SKM-1 (cell line): ENCODE measurements around the gene PAX6.

Experiments
- DNase-seq: peaks from one replicate; lab custom pipeline; 2025; ENCODE audit not compliant: unreplicated experiment; lab: John Stamatoyannopoulos, UW

Gene PAX6

DNA sequence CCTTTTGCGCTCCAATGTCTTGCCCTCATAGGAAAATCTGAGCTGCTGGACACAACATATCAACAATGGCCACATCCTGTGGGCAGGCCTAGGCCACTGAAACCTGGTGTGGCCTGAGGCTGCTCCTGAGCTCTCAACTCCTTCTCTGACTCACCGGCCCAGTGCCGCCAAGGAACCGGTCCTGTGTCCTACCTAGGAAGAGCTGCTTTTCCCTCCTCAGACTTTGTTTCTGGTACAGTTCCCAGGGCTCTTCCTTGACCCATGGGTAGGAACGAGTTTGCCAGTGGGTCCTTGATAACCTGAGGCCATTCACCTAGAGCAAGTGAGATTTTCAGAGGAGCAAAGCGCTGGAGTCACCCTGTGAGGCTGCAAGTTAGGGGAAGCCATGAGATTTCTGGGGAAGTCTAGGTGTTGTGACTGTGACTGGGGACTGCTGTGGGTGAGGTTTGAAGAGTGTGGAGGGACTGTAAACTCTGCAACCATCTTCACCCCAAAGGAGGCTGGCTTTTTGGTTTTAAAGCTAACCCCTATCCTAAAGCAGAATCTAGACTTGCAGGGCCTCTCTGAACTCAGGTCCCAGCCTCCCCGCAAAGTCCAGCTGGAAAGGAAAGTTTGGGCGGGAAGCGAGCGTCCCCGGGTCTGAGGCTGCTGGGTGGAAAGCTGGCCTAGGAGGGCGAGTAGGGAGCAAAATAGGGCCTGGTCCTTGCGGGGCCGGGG, 12.0 kb upstream of the PAX6 start:
- DNase-seq = no peak

DNA sequence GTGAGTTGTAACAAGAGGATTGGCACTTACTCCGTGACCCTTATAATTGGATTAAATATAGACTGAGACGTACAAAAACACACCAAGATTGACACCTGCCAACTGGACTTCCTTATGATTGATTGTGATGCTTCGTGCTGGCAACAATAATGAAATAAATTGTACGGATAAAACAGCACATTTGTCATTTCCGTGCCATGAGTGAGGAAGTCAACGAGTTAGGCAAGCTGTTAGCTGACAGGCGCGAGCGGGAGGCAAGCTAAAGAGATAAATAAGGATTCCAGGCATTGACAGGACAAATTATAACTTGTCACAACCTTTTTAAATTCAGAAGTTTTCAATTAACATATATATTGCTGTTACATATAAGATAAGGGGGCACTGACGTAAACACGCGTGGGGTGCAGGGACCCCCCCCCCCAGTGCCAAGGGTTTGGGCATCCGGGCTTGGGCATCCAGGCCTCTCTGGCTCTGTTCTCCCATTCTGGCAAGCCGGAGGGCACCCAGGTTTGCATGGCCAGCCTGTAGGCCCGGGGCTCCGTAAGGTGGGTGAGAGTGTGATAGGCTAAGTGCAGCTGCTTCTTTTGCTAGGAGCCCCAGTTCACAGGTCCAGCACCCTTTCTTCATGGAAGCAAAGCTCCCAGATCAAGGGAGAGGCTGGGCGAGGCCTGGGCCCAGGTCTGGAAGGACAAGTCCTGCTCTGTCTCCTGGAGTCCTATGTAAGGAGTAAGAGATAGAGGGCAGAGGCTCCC, 11.2 kb upstream of the PAX6 start:
- no peak for DNase-seq

DNA sequence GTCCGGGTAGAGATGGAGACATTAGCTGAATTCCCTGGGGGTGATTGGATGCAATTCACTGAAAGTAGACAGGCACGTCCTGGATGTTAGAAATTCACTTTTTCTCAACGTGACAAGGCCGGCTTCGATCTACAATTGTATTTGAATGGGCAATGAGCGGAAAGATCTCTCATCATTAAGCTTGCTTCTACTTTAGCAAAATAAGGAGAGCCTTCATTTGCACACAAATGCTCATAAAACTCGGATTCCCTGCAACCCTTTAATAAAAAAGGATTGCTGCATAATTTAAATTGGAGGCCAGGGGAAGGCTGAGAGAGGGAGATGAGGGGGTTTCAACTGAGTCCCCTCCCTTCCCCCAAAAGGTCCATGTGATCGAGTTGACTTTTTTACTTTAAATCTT, 10.6 kb upstream of the PAX6 start:
- no peak for DNase-seq

DNA sequence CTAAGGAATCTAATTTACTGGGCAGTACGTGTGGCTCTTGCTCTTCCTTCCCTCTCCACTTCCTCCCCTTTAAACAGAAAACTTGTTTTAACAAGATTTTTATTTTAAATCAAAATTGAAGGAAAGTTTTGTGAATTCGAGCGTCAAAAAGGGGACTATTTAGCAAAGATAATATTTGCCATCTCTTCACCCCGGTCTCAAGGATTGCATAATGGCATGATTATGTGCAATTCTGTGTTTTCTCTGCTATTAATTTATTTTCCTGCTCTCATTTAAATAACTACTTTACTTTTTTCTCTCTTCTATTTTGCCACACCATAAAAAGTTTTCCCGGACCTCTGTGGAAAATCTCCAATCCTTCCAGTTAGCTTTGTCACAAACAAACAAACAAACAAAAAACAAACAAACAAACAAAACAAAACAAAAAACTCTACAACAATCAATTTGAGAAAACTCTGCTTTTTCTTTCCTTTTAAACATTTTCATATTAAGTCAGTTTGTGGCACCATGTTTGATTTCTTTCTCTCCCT, 10.2 kb upstream of the PAX6 start:
- DNase-seq = no peak

DNA sequence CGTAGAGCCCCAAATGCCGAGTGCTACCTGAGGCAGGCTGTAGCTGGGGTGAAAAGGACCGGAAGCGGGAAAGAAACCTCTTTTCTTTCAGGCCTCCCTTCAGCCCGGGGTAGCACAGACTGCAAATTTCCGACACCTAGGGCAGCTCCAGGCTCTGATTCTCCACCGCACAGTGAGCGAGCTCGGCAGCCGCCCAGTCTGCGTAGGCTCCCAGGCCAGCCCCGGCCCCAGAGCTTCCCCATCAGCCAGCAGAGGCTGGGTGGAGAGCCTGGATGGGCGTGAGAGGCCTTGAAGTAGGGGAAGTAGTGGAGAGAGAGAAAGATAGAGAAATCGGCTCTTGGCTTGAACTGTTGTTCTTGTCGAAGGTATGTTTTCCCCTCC, 9.3 kb upstream of the PAX6 start:
- DNase-seq = no peak

DNA sequence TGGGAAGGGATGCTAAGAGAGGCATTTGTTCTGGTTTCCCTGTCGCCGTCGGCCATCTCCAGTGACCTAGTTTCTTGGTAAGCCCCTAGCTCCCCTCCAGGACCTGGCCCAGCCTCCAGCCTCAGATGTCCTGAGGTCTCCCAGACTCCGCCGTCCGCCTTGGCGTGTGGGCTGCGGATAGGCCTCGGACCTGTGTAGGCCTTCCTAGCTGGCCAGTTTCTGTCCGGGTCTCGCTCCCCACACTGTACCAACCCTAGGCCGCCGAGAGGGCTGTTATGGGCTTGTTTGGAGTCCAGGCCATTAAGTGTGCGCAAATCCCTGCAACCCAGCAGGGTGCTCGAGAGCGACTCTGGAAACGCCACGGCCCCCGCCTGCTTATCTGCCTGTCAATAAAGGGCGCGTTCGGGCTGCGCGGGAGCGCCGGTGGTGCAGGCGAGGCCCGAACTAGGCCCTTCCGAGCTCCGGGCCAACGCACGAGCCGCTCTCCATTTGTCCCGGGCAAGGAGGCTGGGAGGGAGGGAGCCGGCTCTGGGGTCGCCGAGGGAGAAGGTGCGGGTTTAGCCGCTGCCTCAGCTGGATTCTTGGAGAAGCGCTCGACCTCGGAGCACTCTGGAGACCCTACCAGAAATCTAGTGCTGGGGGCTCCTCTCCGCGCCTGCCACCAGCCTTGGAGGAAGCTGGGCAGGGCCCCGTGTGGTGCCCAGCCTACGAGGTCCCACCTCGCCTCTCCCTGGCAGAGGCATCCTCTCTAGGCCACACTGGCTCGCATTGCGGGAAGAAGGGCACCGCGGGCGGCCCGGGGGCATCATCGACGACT, 8.7 kb upstream of the PAX6 start:
- no peak for DNase-seq

DNA sequence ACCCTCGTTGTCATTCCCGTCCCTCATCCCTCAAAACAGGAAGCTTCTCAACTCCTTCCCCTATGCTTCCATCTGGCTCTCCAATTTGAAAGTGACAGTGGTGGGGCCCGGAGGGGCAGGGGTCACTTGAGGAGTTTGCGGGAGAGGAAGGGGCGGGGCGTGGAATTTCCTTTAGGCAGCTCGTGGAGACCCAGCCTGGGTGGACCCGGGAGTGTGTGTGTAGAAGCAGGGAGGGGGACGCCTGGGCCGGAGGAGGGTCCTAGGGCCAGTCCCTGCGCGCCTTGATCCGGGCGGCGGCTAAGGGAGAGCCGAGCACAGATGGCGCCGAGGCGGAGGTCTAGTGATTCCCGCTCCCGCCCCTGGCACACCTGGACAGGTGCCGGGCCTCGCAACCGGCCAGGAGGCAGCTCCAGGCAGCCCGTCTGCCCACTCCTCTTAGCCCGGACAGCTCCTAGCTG, 7.8 kb upstream of the PAX6 start:
- no peak for DNase-seq

DNA sequence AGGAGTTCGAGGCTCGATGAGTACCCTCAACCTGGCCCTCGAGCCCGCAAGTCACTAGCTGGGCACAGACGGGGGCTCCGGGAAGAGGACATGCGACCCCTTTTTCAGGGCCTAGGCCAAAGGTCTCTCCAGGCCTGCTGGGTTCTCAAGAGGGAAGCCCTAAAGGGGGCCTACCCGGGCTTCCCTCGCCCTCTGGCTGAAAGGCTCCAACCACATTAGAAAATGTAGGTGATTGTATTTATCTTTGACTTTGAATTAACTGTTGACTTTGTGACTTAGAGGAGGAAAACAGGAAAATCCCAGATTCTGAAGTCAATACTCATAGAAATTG, 7.3 kb upstream of the PAX6 start:
- no peak for DNase-seq

DNA sequence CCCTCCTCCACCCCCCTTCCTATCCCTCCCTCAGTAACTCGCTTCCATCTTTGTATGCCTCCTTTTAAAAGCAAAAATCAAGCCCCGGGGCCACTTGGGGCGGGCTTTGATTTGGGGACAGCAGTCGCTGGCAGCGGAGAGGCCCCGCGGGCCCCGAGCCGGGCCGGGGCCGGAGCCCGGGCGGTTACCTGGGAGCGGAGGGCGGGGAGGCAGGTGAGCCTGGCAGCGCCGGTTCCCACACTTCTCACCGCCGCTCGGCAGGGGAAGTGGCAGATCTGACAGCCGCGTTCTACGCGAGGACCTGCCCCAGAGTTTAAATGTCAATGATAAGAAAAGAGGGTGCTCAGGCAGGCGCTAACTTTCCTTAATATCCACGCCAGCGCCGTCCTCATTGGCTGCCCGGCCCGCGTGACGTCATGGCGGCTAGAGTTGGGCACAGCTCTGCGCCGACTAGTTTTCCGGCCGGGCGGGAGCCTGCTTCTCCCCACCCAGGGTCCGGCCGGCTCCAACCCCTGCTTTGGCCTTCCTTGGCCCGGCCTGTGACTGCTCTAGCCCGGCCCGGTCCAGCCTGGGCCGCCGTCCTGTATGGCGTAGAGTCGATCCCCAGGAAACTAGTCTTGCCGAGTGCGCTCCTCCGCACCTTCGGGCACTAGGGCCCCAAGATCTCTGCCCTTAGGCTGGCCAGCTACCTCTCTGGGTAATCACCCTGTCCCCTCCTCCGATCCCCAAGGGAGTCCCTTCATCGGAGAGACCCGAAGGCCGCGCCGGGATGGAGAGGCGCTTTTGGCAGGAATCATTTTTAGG, 6.7 kb upstream of the PAX6 start:
- no peak for DNase-seq

DNA sequence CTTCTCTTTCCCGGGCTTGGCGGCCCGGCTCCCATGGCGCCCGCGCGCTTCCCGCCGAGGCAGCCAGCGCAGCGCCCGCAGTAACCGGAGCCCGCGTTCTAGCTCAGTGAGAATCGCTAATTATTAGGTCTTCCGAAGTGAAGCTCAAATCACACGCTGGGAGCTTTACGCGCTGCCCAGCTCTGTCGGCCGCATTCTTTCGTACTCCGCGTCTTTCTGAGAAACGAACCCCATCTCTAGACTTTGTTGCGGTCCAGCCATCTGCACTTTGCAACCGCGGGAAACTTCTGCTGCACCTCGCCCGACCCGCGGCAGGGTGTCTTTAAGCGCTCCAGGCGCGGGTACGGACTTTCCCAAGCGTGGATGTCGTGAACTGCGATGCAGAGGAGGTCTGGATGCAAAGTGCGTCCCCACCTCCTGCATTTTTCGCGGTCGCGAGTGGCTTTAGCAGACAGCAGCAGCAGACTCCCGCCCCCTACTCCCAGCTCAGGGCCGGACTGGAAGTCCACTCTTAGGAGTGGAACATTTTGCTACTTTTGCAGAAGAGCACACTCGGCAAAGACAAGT, 6.0 kb upstream of the PAX6 start:
- DNase-seq = no peak

DNA sequence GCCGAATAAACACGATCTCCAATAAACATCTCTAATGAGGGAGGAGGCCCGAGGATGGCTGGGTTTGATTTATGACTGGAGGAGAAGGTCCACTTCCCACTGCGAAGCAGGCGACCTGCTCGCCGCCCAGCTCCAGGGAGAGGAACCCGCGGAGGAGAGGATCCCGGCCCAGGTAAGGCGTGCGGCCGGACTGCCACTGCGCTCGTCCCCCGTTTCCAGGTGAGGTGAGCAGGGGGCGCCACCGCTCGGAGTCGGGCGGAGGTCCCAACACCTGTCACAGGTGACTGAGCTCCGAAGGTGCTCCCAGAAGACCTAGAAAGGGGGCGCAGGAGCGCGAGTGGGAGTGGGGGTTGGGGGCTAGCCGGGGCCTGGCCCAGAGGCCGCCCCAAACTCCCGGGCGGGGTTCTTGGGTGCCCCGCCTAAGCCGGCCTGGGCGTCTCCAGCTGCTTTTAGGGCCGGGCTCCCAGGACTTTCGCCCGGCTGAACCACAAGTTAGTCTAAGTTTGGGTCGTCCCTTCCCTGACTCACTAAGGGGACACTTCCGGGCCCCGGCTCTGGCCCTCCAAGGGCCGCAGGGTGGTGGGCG, 5.4 kb upstream of the PAX6 start:
- DNase-seq = no peak

DNA sequence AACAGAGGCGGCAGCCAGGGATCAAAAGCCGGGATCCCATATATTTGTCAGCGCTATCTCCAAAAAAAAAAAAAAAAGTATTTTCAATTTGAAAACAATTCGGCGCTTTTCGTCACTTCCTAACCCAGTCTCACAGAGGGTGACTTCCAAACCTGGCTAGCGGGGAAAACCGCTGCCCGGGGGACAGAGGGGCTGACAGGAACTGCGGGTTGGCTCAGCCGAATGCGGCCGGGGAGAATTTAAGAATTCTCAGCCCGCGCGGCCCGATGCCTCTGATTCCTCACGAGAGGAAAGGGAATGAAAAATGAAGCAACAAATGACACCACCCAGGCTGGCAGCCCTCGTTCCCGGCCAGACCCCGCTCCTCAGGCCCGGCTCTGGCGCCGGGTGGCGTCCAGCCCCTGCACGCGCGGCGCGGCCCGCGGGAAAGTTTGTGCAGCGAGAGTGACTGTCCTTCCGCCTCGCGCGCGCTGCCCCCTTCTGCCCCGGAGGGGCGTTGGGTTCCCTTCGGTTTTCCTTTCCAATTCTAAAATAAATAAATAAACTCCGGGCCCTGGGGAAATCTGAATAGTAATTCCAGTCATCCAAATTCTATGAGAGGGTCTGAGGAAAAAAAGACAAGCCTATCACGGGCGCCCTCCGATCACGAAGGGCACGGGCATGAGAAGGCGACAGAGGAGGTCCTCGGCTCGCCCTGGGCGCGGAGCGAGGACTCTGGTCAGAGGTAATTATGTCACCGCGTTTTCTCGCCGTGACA, 4.8 kb upstream of the PAX6 start:
- no peak for DNase-seq

DNA sequence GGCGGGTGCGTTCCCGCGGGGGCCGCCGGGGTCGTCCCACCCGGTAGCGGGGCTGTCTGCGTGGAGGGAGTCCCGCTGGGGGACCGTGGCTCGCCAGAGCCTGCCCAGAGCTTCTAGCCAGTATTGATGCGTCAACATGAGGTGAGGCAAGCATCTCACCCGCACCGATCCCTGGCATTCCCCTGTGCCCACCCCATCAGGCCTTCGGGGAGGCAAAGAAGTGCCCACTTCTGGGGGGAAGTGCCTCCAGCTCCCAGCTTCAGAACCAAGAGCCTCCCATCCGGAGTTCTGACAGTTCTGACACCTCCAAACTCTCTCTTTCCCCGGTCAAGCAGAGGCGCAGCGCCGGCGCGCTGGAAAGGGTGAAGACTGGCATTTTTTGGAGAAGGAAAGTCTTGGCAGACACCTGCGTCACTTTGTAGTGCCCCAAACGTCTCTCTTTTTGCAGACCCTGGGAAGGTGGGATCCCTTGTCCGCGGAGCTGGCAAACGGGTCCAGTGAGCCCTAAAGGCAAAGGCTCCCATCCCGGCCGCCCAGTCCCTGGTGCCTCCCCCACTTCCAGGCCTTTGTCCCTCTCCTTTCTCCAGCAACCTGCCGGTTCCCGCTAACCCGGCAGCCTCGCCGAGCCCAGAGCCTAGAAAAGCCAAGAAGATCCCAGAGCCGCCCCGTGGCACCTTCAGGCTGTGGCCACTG, 3.2 kb upstream of the PAX6 start:
- no peak for DNase-seq

DNA sequence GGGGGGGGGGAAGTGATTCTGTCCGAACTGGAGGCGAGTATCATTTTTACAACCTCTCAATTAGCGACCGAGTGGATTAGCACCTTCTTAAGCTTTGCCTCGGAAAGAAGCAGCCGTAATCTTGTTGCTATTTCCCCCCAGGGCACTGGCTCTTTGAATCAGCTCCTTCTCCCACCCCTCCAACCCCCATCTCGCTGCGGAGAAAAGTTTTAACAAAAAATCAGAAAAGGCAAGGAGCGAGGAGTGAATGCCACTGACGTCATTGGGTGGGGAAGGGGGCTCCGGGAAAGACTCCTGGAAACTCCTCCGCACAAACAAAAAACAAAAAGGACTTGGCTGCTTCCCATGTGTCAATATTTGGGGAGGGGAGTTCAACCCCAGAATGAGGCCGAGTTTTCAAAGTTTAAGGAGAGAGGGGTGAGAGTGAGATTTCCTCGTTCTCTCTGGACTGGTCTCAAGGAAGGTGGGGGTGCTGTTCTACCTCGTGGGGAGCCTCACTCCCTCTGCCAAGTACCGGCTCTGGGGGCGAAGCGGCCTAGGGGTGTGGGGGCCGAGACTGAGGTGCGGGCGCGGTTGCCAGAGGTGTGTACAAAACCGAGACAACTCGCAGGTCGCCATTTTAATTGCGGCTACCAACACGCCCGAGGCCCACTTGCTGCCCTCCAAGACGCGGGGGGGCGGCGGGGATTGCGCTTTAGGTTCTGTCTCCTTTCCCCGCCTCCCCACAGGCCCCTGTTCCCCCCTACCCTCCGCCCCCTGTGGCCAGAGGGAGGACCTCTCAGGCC, 2.5 kb upstream of the PAX6 start:
- DNase-seq = no peak

DNA sequence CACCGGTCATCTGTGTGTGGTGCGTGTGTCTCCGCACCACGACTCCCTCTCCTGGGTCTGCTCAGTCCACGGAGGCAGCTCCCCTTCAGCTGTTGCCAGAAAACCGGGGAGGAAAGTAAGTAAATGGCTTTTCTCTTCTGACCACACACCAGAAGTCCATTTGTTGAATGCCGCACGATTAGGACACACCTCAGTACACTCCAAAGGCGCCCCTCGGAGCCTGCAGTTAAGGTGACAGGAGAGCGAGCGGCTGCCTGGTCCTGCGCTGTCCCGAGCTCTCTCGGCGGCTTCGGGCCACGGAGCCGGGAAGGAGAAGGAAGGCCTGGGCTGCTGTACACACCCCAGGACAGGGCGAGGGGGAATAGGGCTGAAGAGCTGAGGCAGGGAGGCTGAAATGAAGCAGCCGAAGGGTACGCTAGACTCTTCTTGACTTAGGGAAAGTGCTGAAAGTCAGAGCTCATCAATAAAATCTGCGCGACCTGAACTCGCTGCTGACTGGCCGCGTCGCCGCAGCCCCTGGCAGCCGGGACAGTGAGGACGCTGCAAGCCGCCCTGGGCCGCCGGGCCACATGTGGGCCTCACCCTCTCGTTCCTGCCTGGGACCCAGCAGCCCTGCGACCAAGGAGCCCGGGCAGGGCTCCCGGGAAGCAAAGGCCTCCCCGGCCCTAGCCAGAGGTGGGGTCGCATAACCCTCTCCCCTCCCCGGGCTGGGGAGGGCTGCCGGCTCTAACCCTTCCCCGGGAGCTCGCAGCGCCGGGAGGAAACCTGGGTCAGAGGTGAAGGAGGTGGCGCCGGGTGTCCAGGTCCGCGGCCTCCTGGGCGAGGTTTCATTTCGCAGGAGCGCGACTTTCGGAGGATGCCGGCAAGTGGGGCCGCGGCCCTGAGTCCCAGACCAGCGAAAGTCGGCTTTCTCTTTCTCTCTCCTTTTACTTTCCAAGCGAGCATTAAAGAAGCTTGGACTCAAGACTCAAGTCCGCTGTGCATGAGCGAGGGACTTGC, 1.6 kb upstream of the PAX6 start:
- no peak for DNase-seq

DNA sequence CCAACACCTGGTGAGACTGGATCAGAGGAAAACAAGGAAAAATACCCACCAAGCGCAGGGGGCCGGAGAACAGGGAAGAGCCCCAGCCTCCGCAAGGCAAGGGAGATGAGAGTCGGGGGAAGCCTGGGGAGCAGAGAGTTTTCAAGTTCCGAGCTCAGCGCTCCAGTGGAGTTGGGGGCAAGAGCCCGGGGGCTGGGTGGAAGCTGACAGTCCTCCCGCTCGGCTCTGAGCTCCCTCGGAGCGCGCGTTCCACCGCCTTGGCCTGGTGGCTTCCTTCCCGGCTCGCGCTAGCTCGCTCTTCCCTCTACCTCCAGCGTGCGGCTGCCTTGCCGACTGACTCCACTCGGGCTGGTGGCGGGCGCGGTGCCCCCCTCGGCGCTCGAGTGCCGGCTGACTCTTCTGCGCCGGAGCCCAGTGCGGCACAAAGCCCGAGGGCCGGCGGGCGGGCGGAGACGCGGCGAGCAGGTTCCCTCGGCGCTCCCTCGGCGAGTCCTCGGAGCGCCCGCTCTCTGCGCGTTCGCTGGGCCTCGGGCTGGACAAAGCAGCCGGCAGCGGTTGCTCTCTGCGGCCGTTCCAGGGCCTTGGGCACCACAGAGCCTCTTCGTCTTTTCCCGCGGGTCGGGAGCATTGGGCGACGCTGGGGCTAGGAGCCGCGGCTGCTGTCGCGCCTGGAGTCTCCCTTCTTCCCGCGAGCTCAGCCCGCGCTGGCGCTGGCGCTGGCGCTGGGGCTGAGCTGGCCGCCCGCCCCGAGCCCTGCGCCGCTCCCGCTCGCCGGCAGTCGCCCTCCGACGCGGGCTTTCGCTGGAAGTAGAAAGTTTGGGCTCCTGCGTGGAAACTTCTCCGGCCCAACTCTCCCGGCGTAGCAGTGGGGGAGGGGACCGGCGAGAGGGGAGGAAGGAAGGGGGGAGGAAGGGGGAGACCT, 1.0 kb downstream of the PAX6 start:
- no peak for DNase-seq
